GM23338 (cell line): ENCODE measurements around the gene METTL14. TPM values are rescaled to one million over a fixed set of nuclear protein-coding genes. Genes with fewer than 3 reads are reported as not detected.

ENCODE experiments used
- ATAC-seq: fragments of 200-7000 bp; cut with Tn5 transposase; 3 replicates; pipeline ENCODE4 v1.9.1; 2020
- DNase-seq: peaks from one replicate; pipeline ENCODE4 v3.0.0-alpha.2; 2015; ENCODE audit warnings: low spot score
- H2AFZ ChIP-seq: fragments of 200-600 bp; sonication (generic); 2 replicates; pipeline ENCODE4 v1.8.0; 2016; ENCODE audit warnings: antibody characterized with exemption, mild to moderate bottlenecking, moderate library complexity
- H3F3A ChIP-seq: fragments of 200-600 bp; sonication (generic); replicated peaks from 2 replicates; pipeline ENCODE4 v1.8.0; 2017; ENCODE audit warnings: antibody characterized with exemption, mixed run types, low read depth
- H3K27ac ChIP-seq: fragments of 200-600 bp; sonication (generic); 2 replicates; pipeline ENCODE4 v1.6.1; 2016; ENCODE audit warnings: low read depth
- H3K27me3 ChIP-seq: fragments of 200-600 bp; sonication (generic); 2 replicates; pipeline ENCODE4 v1.8.0; 2016; ENCODE audit warnings: mild to moderate bottlenecking, mixed run types, moderate library complexity; ENCODE audit not compliant: insufficient read depth
- H3K36me3 ChIP-seq: fragments of 200-600 bp; sonication (generic); 2 replicates; pipeline ENCODE4 v1.8.0; 2016; ENCODE audit warnings: mild to moderate bottlenecking; ENCODE audit not compliant: insufficient read depth
- H3K4me1 ChIP-seq: fragments of 200-600 bp; sonication (generic); 2 replicates; pipeline ENCODE4 v1.8.0; 2016; ENCODE audit warnings: mild to moderate bottlenecking, moderate library complexity; ENCODE audit not compliant: insufficient read depth
- H3K4me2 ChIP-seq: fragments of 200-600 bp; sonication (generic); 2 replicates; pipeline ENCODE4 v1.7.1; 2017; ENCODE audit warnings: mixed run types
- H3K4me3 ChIP-seq: fragments of 200-600 bp; sonication (generic); 2 replicates; pipeline ENCODE4 v1.6.1; 2016; ENCODE audit warnings: mixed run types
- H3K79me2 ChIP-seq: fragments of 200-600 bp; sonication (generic); replicated peaks from 2 replicates; pipeline ENCODE4 v1.8.0; 2017; ENCODE audit warnings: mild to moderate bottlenecking; ENCODE audit not compliant: insufficient read depth
- H3K9me2 ChIP-seq: fragments of 200-600 bp; sonication (generic); 2 replicates; pipeline ENCODE4 v1.8.0; 2017; ENCODE audit not compliant: insufficient read depth
- H4K20me1 ChIP-seq: fragments of 200-600 bp; sonication (generic); replicated peaks from 2 replicates; pipeline ENCODE4 v1.8.0; 2017; ENCODE audit warnings: mild to moderate bottlenecking; ENCODE audit not compliant: insufficient read depth
- H3K27ac Mint-ChIP-seq: 2 replicates; pipeline ENCODE4 v1.8.0; 2020; ENCODE audit warnings: inconsistent platforms, mild to moderate bottlenecking, moderate library complexity, mixed read lengths
- H3K27me3 Mint-ChIP-seq: 3 replicates; pipeline ENCODE4 v1.8.0; 2022; ENCODE audit warnings: low read depth, mild to moderate bottlenecking, moderate library complexity, mixed read lengths, inconsistent platforms; ENCODE audit not compliant: insufficient read depth, poor library complexity
- H3K36me3 Mint-ChIP-seq: 3 replicates; pipeline ENCODE4 v1.8.0; 2021; ENCODE audit warnings: low read depth, mild to moderate bottlenecking, inconsistent platforms, moderate library complexity, mixed read lengths
- H3K4me1 Mint-ChIP-seq: 3 replicates; pipeline ENCODE4 v1.8.0; 2020; ENCODE audit warnings: mild to moderate bottlenecking, inconsistent platforms, mixed read lengths
- H3K4me3 Mint-ChIP-seq: 3 replicates; pipeline ENCODE4 v1.8.0; 2021; ENCODE audit warnings: moderate library complexity, mild to moderate bottlenecking, inconsistent platforms, mixed read lengths
- H3K9me3 Mint-ChIP-seq: 3 replicates; pipeline ENCODE4 v1.8.0; 2020; ENCODE audit warnings: moderate library complexity, mild to moderate bottlenecking, inconsistent platforms, mixed read lengths
- CREB1 ChIP-seq: fragments of 250-450 bp; sonication (Bioruptor Pico); IDR thresholded peaks from 2 replicates; pipeline ENCODE4 v1.5.0; 2020; ENCODE audit warnings: low read depth, mild to moderate bottlenecking, moderate library complexity
- CTCF ChIP-seq, 2 experiments: fragments of 200-600 bp in 1 of 2; sonication (generic) in 1 of 2; conservative IDR thresholded peaks; 2 replicates each; pipeline versions ENCODE4 v1.5.1 to v1.6.1; 2016 to 2017; ENCODE audit warnings: antibody characterized with exemption in 2 of 2, low read depth in 2 of 2, mild to moderate bottlenecking in 2 of 2, moderate library complexity in 1 of 2
- ETS1 ChIP-seq: IDR thresholded peaks from 2 replicates; pipeline ENCODE4 v1.6.1; 2016; ENCODE audit warnings: antibody characterized with exemption
- EZH2 ChIP-seq: fragments of 200-600 bp; sonication (generic); IDR thresholded peaks from one replicate; pipeline ENCODE4 v1.8.0; 2017; ENCODE audit warnings: antibody characterized with exemption, mild to moderate bottlenecking, low read depth; ENCODE audit not compliant: unreplicated experiment
- EZH2phosphoT487 ChIP-seq: fragments of 200-600 bp; sonication (generic); IDR thresholded peaks from one replicate; pipeline ENCODE4 v1.8.1; 2018; ENCODE audit warnings: antibody characterized with exemption; ENCODE audit not compliant: unreplicated experiment
- JUNB ChIP-seq: IDR thresholded peaks from one replicate; pipeline ENCODE4 v1.6.1; 2016; ENCODE audit warnings: antibody characterized with exemption; ENCODE audit not compliant: unreplicated experiment
- NANOG ChIP-seq: IDR thresholded peaks from 2 replicates; pipeline ENCODE4 v1.6.1; 2016; ENCODE audit warnings: antibody characterized with exemption, borderline replicate concordance
- POLR2AphosphoS5 ChIP-seq: IDR thresholded peaks from 2 replicates; pipeline ENCODE4 v1.6.1; 2016; ENCODE audit warnings: antibody characterized with exemption, low read depth
- REST ChIP-seq: IDR thresholded peaks from one replicate; pipeline ENCODE4 v1.6.1; 2018; ENCODE audit warnings: antibody characterized with exemption; ENCODE audit not compliant: unreplicated experiment
- STAT1 ChIP-seq: IDR thresholded peaks from one replicate; pipeline ENCODE4 v1.6.1; 2016; ENCODE audit warnings: antibody characterized with exemption; ENCODE audit not compliant: unreplicated experiment
- ZNF331 ChIP-seq: fragments of 250-450 bp; sonication (Bioruptor Pico); IDR thresholded peaks from 2 replicates; pipeline ENCODE4 v1.5.0; 2020; ENCODE audit warnings: low read depth, mild to moderate bottlenecking, moderate library complexity
- ZNF462 ChIP-seq: fragments of 250-450 bp; sonication (Bioruptor Pico); IDR thresholded peaks from 2 replicates; pipeline ENCODE4 v1.5.0; 2020; ENCODE audit warnings: mild to moderate bottlenecking, moderate library complexity
- polyA plus RNA-seq: library from polyadenylated mRNA; unstranded; fragments of >200 nt; fragmentation: Nextera tagmentation; extraction: Ambion mirVana; gene quantifications from 2 replicates; pipeline ENCODE4 v1.2.1, GENCODE V29; 2016
- total RNA-seq: library from RNA; depleted of rRNA; stranded (reverse); fragments of >200 nt; shearing (Covaris generic); gene quantifications from 2 replicates; pipeline ENCODE4 v1.2.3, GENCODE V29; 2014

The METTL14 gene
- total and polyA plus RNA-seq, 2 experiments from 2014 or later = 39.3 to 56.8 TPM

- no peak overlapping the region for H3K4me3 Mint-ChIP-seq
- TF ChIP-seq ETS1 = no peak
- no peak for TF ChIP-seq REST
- no peak for TF ChIP-seq ZNF462
- TF ChIP-seq EZH2 = no peak
- TF ChIP-seq ZNF331 (CRISPR knock-in tag) = no peak
- TF ChIP-seq CTCF (conservative IDR thresholded peaks at IDR 0.05; ENCODE audit: low read depth in 2 of 2) = no peak
- no peak for TF ChIP-seq NANOG
- TF ChIP-seq EZH2phosphoT487 = no peak
- no peak for TF ChIP-seq STAT1
- no peak for TF ChIP-seq JUNB
- TF ChIP-seq POLR2AphosphoS5 = no peak
- no peak for TF ChIP-seq CREB1 (CRISPR knock-in tag)
- Histone ChIP-seq H3K27ac (no peak overlapping the region), H4K20me1 (no peaks in the 10 kb centered on the region), H3F3A (no peaks in the 10 kb centered on the region), H3K79me2 (no peaks in the 10 kb centered on the region; the same call in 1 of the 2 replicates), H3K4me3 (no peak overlapping the region), H3K4me1 (no peaks in the 10 kb centered on the region), H2AFZ (no peak overlapping the region), H3K4me2 (no peak overlapping the region), H3K27me3 (no peaks in the 10 kb centered on the region), H3K36me3 (peaks cover 14% of the 10 kb centered on the region), H3K9me2 (no peaks in the 10 kb centered on the region)
- ATAC-seq (no peak), DNase-seq (no peak)
- H3K27ac Mint-ChIP-seq = no peak overlapping the region
- H3K4me1 Mint-ChIP-seq = no peaks in the 10 kb centered on the region
- no peaks in the 10 kb centered on the region for H3K9me3 Mint-ChIP-seq
- peaks cover 41% of the 10 kb centered on the region for H3K36me3 Mint-ChIP-seq
- H3K27me3 Mint-ChIP-seq = peaks cover 1% of the 10 kb centered on the region
Observed at GRCh38 chr4:118703118-118703517, 17.9 kb downstream of the METTL14 start.
